NOMO-1 treated with dmso at 0.1 percent for 144 hours (cell line): ENCODE measurements around the gene CCDC124.
"Not testable (repeated sequence)": the region's sequence is repeated elsewhere in the genome, so short reads cannot be mapped to it uniquely, and the experiment has no call there.

Experiments used
- DNase-seq: peaks from one replicate; lab custom pipeline; 2025; ENCODE audit not compliant: unreplicated experiment; lab: John Stamatoyannopoulos, UW

Gene CCDC124

GRCh38 chr19:17981611-17982010, 48.8 kb downstream of the CCDC124 start:
- no peak for DNase-seq

GRCh38 chr19:17982430-17982829, 49.6 kb downstream of the CCDC124 start:
- no peak for DNase-seq

- DNase-seq, result no peak
Measured at GRCh38 chr19:17985037-17985818, 52.4 kb downstream of the CCDC124 start.

- not testable (repeated sequence) for DNase-seq
Measured at GRCh38 chr19:17986569-17986968, 53.8 kb downstream of the CCDC124 start.

- DNase-seq, result no peak
Measured at GRCh38 chr19:17988161-17988560, 55.3 kb downstream of the CCDC124 start.

- no peak for DNase-seq
Measured at GRCh38 chr19:17989425-17990094, 56.7 kb downstream of the CCDC124 start.

GRCh38 chr19:17993076-17993813, 60.4 kb downstream of the CCDC124 start:
- DNase-seq, result no peak
